Activated gamma-delta T cell treated with anti-CD3 and anti-CD28 coated beads, Interleukin-2, amount 50 U/mL, for 16 hours (primary cell): Measurements from ENCODE around the gene HDAC4.

ENCODE experiments used
- DNase-seq: peaks from one replicate; pipeline ENCODE4 v3.0.0-alpha.2; 2020; ENCODE audit warnings: low read depth

HDAC4 gene

DNA sequence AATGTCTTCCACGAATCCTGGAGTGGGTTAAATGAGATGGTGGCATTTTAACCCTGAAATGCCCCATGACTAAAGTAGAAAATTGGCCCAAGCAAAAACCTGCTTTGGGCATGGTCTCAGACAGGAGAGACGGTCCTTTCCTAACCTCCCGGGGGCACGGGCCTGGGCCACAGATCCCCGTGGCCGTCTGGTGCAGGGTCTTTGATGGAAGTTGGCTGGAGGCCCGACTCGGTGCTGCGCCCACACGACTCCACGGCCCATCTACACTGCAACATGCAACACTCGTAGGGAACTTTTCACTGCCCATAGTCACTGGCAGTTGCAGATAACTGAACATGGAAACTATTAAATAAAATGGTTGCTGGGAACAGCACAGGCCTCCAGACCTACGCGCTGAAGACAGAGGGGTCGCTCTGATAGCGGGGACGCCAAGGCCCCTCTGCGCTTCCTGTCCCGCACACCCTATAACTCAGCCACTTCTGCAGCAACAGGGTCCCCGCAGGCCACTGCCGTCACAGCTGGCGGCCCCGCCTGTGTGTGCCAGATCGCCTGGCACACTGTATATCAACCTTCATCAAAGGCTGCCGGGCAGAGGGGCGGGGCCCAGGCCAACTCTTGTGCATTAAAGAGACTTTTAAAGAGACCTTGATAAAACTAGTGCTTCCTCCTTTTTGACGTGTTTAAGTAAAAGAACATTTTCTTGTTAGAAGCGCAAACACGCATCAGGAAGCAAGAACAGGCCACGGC lies 338.8 kb downstream of the HDAC4 start:
- DNase-seq = no peak

GRCh38 chr2:239061121-239061666 lies 339.6 kb downstream of the HDAC4 start:
- no peak for DNase-seq

GRCh38 chr2:239060676-239061075 lies 340.1 kb downstream of the HDAC4 start:
- no peak for DNase-seq

GRCh38 chr2:239059854-239060253 lies 341.0 kb downstream of the HDAC4 start:
- DNase-seq = no peak

- no peak for DNase-seq
Observed at GRCh38 chr2:239058766-239059165, 342.1 kb downstream of the HDAC4 start.

- no peak for DNase-seq
Observed at GRCh38 chr2:239057533-239057932, 343.3 kb downstream of the HDAC4 start.

DNA sequence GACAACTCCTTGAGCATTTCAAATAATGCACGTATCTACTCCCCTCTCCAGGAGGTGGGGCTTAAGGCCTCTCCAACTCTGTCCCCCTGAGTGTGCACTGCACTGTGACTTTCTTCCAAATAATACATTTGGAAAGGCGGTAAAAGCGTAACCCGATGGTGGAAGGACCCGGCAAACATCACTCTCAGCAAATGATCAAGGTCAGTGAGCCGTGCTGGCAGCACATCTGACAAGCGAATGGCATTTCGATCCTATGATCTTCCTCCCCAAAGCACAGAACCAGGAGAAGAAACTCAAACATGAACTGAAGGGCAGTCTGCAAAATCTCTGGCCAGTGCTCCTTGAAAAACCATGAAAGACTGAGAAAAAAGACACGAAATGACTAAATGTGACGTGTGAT lies 344.2 kb downstream of the HDAC4 start:
- no peak for DNase-seq

DNA sequence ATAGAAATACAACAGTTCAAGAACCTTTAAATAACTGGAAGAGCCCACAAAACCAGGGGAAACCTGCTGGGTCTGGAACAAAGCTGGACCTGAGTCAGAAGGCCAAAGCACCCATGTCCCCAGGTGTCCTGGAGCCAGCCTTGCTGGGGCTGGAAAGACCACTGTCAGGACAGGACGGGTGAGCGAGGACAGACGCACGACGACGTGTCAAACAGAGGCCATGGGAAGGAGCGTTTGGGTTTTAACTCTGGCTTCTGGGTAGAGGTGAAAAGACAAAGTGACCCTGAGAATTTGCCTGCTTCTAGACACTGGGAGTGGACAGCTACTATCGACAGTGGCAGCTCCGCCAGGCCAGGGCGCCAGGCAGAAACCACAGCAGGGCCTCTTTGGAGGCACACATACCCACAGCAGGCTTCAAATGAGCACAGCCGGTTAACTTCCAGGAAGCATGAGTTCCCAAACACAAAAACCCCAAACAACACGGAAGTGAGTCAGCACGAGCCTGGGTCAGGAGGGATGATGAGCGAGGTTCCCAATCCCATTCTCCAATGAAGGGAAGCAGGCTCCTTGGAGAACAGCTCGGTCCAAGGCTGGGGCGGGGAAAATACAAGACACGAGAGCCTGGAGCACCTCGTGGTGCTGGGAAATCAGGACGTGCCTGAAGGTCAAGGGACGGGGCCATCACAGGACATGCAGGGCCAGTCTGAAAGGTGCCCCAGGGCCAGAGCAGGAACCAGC lies 344.9 kb downstream of the HDAC4 start:
- DNase-seq = no peak

DNA sequence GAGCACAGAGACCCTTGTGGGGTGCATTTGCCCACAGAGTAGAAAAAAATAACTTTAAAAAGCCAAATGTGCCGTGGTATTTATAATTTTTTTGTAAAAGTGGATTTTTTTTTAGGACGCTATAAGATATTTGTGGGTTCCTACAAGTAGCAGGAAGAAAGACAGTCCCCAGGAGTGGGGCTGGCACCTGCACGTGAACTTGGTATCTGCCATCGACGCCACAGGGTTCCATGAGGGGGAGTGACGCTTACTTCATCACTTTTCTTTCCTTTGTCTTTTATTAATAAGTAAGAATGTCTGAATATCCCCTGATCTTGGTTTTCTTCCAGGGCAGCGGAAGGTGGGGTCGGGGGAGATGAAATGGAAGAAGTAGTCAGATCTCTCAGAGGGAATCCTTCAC lies 345.9 kb downstream of the HDAC4 start:
- no peak for DNase-seq

DNA sequence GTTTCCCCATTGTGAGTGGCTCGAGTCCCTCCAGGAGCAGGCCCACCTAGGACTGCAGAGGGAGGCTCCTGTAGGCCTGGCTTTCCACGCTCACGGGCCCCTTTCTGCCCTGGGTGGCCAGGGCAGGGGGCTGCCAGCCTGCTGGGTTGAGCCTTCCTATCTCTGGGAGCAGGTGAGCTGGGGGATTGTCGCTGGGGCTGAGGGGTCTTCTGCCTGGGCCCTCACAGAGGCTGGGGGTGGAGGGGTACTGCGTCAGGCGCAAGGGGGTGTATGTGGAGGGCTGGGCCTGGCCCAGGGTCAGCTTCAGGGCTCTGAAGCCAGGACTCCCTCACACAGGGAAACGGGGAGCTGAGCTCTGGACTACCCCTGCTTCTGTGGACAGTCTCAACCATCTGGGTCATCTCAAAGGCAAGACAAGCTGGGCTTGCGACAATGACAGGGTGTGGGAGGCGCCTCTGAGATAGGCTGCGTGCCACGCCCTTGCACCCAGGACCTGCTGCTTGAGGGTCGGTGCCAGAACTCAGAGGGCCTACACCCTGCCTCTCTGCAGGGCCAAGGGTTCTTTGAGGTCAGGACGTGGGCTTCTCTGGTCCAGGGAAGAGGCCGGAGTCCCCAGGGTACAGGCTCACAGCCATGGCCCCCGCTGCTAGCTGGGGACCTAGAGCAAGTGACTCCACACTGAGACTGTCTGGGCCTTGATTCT lies 346.9 kb downstream of the HDAC4 start:
- no peak for DNase-seq

GRCh38 chr2:239052798-239053665 lies 347.8 kb downstream of the HDAC4 start:
- no peak for DNase-seq

DNA sequence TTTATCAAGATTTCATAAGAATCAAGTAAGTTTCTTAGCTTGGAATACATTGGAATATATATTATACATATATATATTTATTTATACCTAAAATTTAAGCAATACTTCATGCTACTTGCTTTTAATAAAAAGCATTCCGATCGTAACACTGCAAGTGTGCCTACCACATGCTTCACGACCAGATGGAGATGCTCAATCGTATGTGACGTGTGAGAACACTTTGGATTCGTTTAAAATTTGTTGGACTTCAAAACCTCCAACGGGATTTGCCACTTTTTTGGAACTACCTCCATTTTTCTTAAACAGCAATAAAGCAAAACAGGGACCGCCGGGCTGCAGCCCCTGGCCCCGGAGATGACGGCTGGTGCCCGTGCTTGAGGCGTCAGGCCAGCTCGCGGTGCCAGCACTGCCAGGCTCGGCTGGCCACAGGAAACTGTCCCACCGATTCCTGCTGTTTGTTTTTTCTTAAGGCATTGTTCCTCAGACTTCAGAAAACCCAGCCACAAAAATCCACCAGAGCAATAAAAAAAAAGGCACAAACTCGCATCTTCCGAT lies 348.9 kb downstream of the HDAC4 start:
- DNase-seq = no peak

- DNase-seq = no peak
Observed at GRCh38 chr2:239050252-239050649, 350.6 kb downstream of the HDAC4 start.

DNA sequence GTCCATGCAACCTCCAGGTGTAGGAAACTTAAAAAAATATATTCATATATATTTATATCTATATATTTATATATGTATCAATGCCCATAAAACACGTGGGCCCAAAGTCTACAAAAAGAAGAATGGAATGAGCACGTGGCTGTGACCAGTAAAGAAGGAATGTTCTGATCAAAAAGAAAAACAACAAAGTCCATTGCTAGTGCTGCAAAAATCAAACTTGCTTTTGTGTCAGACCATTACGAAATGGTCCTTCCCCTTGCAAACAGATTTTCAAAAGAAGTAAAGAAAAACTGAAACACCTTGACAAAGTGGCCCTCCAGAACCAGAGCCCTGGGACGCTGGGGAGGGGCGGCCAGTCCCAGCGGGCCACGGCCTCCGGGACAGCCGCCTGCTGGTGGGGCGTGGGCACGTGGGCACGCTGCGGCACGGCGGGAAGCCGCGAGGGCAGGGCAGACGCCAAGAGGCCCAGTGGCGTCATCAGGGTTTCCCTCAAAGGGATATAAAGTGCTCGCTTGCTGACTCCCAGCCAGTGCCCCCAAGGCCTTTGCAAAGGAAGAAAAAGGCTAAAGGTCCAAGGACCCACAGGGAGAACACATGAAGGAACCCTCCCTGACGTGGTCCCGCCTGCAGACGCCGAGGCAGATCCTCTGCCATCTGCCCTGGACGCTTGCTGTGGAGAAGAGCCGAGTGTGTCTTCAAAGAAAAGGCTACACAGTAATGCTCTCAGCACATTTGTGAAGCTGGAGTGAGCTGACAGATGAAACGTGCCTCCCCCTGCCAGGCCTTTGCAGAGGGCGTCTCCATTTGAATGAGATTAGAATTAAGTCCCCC lies 351.2 kb downstream of the HDAC4 start:
- no peak for DNase-seq

DNA sequence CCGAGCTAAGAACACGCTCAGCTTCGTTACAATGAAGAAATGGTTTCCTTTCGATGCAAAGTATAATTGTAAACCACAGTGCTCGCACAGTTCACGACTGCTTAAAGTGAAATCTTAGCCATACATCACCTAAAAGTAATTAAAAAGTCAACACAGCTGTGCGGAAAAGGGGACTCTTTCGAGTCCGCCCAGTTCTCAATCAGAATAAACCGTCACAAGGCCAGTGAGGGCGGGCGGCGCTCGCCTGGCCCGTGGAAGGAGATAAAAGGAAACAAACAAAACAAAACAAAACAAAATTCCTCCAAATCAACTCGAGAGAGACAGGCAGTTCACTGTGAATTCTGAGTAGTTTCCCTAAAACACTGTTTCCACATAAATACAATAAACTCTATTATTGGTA lies 352.1 kb downstream of the HDAC4 start:
- DNase-seq = no peak

GRCh38 chr2:239047861-239048260 lies 353.0 kb downstream of the HDAC4 start:
- no peak for DNase-seq

GRCh38 chr2:239047420-239047819 lies 353.4 kb downstream of the HDAC4 start:
- no peak for DNase-seq

GRCh38 chr2:239046822-239047221 lies 354.0 kb downstream of the HDAC4 start:
- no peak for DNase-seq

GRCh38 chr2:239044336-239044735 lies 356.5 kb downstream of the HDAC4 start:
- DNase-seq = no peak

DNA sequence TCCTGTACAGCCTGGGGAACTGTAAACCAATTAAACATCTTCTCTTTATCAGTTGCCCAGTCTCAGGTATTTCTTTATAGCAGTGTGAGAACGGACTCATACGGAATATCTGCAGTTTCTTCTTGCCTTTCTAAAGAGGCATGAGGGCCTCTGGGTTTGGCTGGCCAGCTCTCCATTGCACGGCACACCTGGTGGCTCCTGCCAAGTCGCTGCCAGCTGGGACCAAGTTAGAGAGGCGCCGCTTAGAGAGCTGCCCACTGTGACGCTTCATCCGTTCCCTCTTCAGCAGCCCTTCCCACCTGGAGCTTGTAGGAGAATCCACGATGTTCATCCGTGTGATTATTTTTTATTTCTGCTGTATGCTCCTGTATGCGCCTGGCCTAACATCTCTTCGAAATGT lies 357.5 kb downstream of the HDAC4 start:
- DNase-seq = no peak
